ENCODE measurements around the gene ERCC6L. TPM values are rescaled to one million over a fixed set of nuclear protein-coding genes. Genes with fewer than 3 reads are reported as not detected.

ERCC6L gene
- polyA plus RNA-seq, 1 experiment, result 1.7 TPM

- Histone ChIP-seq H3K27me3 (ENCODE audit: control insufficient read depth, insufficient read depth, low read length) (no peaks in the 10 kb centered on the region), H3K4me3 (ENCODE audit: low read depth, low read length) (no peak overlapping the region), H3K27ac (ENCODE audit: low read depth, low read length) (peak overlapping the region; percentile 80), H3K9me3 (ENCODE audit: control insufficient read depth, insufficient read depth, low read length) (no peaks in the 10 kb centered on the region)
- no peak for TF ChIP-seq CTCF (IDR thresholded peaks at IDR 0.05; ENCODE audit: low read depth, low read length)
- ChIA-PET CTCF (interaction anchor here (1.9 to 2.2 kb wide), 2 partner anchors 7 to 25 kb away, joined by 4 to 15 read pairs; partner anchors contain the start of gene RPS4X), POLR2A (interaction anchor here (0.5 to 1.7 kb wide), 3 partner anchors 7 to 271 kb away, joined by 3 to 18 read pairs (median 3); partner anchors contain the start of gene RPS4X)
- DNase-seq (ENCODE audit: low read depth, low spot score), result no peak
These were observed 30.9 kb upstream of the ERCC6L start for GRCh38 chrX:72269671-72270251.

- ChIA-PET CTCF (interaction anchor here (0.5 to 2.2 kb wide), 2 partner anchors 8 to 20 kb away, joined by 5 to 15 read pairs; partner anchors contain the start of gene RPS4X), POLR2A (interaction anchor here (0.5 to 1.7 kb wide), 8 partner anchors 8 to 1086 kb away, joined by 3 to 18 read pairs (median 4); partner anchors contain the start of genes ERCC6L and RPS4X)
- H3K4me3 ChIP-seq (ENCODE audit: low read depth, low read length), result no peak overlapping the region
- no peak for TF ChIP-seq CTCF (IDR thresholded peaks at IDR 0.05; ENCODE audit: low read depth, low read length)
- no peaks in the 10 kb centered on the region for H3K27me3 ChIP-seq (ENCODE audit: control insufficient read depth, insufficient read depth, low read length)
- H3K27ac ChIP-seq (ENCODE audit: low read depth, low read length), result peak overlapping the region; percentile 80
- DNase-seq (ENCODE audit: low read depth, low spot score), result peak; percentile 55
- H3K9me3 ChIP-seq (ENCODE audit: control insufficient read depth, insufficient read depth, low read length), result no peaks in the 10 kb centered on the region
These were observed 30.0 kb upstream of the ERCC6L start for GRCh38 chrX:72268597-72269365.

DNA sequence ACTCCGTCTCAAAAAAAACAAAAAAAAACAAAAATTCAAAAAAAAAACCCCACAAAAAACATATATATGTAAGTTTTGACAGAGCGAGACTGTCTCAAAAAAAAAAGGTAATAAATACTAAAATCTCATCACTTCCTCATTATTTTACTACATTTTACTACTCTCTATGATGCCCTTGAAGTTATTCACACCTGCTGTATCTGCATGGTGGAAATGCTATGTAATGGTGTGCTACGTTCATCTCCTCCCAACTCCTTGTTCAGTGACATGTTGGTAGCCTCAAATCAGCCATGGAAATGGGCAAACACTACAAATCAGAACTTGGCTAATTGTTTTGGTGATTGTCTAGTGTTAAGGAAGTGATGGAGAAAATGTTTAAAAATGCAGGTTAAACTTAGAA is 26.4 kb upstream of the ERCC6L start:
- H3K9me3 ChIP-seq (ENCODE audit: control insufficient read depth, insufficient read depth, low read length), result no peaks in the 10 kb centered on the region
- POLR2A ChIA-PET, result no interaction called here
- no peak overlapping the region for H3K4me3 ChIP-seq (ENCODE audit: low read depth, low read length)
- no peak for TF ChIP-seq CTCF (IDR thresholded peaks at IDR 0.05; ENCODE audit: low read depth, low read length)
- DNase-seq (ENCODE audit: low read depth, low spot score), result no peak
- H3K27me3 ChIP-seq (ENCODE audit: control insufficient read depth, insufficient read depth, low read length), result no peaks in the 10 kb centered on the region
- H3K27ac ChIP-seq (ENCODE audit: low read depth, low read length), result no peak overlapping the region
- CTCF ChIA-PET, result no interaction called here

DNA sequence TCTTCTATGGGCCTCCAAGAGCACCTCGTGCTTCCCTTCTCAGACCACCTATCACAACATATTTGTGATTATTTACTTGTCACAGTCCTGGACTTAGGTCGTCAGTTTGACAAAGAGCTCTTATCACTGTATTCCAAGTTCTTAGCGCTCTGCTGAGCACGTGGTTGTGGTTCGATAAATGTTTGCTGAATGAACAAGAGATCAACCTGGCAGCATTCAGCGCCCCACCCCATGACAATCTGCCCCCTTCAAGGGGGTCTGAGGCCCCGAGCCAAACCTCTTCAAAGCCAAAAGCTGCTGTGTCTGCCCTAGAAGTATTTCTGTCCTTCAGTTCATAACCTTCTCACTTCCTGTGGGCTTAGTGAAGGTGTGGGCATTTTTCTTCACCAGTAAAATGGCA is 23.2 kb upstream of the ERCC6L start:
- POLR2A ChIA-PET, result no interaction called here
- no peak overlapping the region for H3K4me3 ChIP-seq (ENCODE audit: low read depth, low read length)
- TF ChIP-seq CTCF (IDR thresholded peaks at IDR 0.05; ENCODE audit: low read depth, low read length), result no peak
- H3K27ac ChIP-seq (ENCODE audit: low read depth, low read length), result no peak overlapping the region
- no peak for DNase-seq (ENCODE audit: low read depth, low spot score)
- CTCF ChIA-PET, result no interaction called here
- no peaks in the 10 kb centered on the region for H3K9me3 ChIP-seq (ENCODE audit: control insufficient read depth, insufficient read depth, low read length)
- H3K27me3 ChIP-seq (ENCODE audit: control insufficient read depth, insufficient read depth, low read length), result no peaks in the 10 kb centered on the region

- POLR2A ChIA-PET, result no interaction called here
- no peak for TF ChIP-seq CTCF (IDR thresholded peaks at IDR 0.05; ENCODE audit: low read depth, low read length)
- CTCF ChIA-PET, result no interaction called here
- H3K27me3 ChIP-seq (ENCODE audit: control insufficient read depth, insufficient read depth, low read length), result no peaks in the 10 kb centered on the region
- no peak overlapping the region for H3K4me3 ChIP-seq (ENCODE audit: low read depth, low read length)
- H3K9me3 ChIP-seq (ENCODE audit: control insufficient read depth, insufficient read depth, low read length), result no peaks in the 10 kb centered on the region
- H3K27ac ChIP-seq (ENCODE audit: low read depth, low read length), result no peak overlapping the region
- no peak for DNase-seq (ENCODE audit: low read depth, low spot score)
These were observed 21.6 kb upstream of the ERCC6L start for GRCh38 chrX:72260448-72260847.

Data from AG04450 (cell line).